GM12872 (cell line): Measurements from ENCODE around the gene RELN.

Experiments
- CTCF ChIP-seq: IDR thresholded peaks from 3 replicates; pipeline ENCODE4 v1.5.1; 2011; ENCODE audit warnings: low read depth, mild to moderate bottlenecking, low read length, moderate library complexity; ENCODE audit not compliant: insufficient read depth

RELN gene

GRCh38 chr7:103462358-103462757, 527.1 kb downstream of the RELN start:
- TF ChIP-seq CTCF = no peak

- TF ChIP-seq CTCF = peak; percentile 83
These were observed 542.1 kb downstream of the RELN start for GRCh38 chr7:103447073-103447960.

- TF ChIP-seq CTCF = no peak
These were observed 543.4 kb downstream of the RELN start, which contains the start of gene SLC26A5 for GRCh38 chr7:103446049-103446520. SLC26A5 (minus strand) TSS chr7:103446207; CDS start chr7:103421514, 24,693 bp downstream.

- TF ChIP-seq CTCF = no peak
These were observed 544.0 kb downstream of the RELN start for GRCh38 chr7:103445228-103446048.

GRCh38 chr7:103439661-103440060, 549.8 kb downstream of the RELN start:
- no peak for TF ChIP-seq CTCF

- TF ChIP-seq CTCF = no peak
These were observed 551.8 kb downstream of the RELN start for GRCh38 chr7:103437623-103438022.

- no peak for TF ChIP-seq CTCF
These were observed 556.7 kb downstream of the RELN start for GRCh38 chr7:103432712-103433111.
